KMS-11 (cell line): Measurements from ENCODE around the gene SLC10A1.

Experiments used
- H2AFZ ChIP-seq: fragments of 200-600 bp; sonication (generic); 2 replicates; pipeline ENCODE4 v1.6.1; 2016; ENCODE audit warnings: antibody characterized with exemption, mixed run types, low read depth
- H3K27ac ChIP-seq: fragments of 200-600 bp; sonication (generic); 2 replicates; pipeline ENCODE4 v1.6.1; 2016; ENCODE audit warnings: mild to moderate bottlenecking, mixed run types
- H3K27me3 ChIP-seq: fragments of 200-600 bp; sonication (generic); 2 replicates; pipeline ENCODE4 v1.6.1; 2017; ENCODE audit warnings: mild to moderate bottlenecking, low read depth, mixed run types, moderate library complexity; ENCODE audit not compliant: insufficient read depth
- H3K36me3 ChIP-seq: fragments of 200-600 bp; sonication (generic); 2 replicates; pipeline ENCODE4 v1.6.1; 2017; ENCODE audit warnings: mild to moderate bottlenecking, mixed run types; ENCODE audit not compliant: insufficient read depth
- H3K4me1 ChIP-seq: fragments of 200-600 bp; sonication (generic); 2 replicates; pipeline ENCODE4 v1.6.1; 2016; ENCODE audit warnings: mild to moderate bottlenecking, low read depth, mixed run types; ENCODE audit not compliant: poor library complexity, severe bottlenecking
- H3K4me2 ChIP-seq: fragments of 200-600 bp; sonication (generic); 2 replicates; pipeline ENCODE4 v1.7.0; 2016; ENCODE audit warnings: mild to moderate bottlenecking, mixed run types
- H3K4me3 ChIP-seq: fragments of 200-600 bp; sonication (generic); IDR thresholded peaks from 2 replicates; pipeline ENCODE4 v1.6.1; 2017; ENCODE audit warnings: low read depth, low read length, mixed read lengths; ENCODE audit not compliant: insufficient read depth
- H3K79me2 ChIP-seq: fragments of 200-600 bp; sonication (generic); 2 replicates; pipeline ENCODE4 v1.6.1; 2016; ENCODE audit warnings: low read depth, mixed run types; ENCODE audit not compliant: insufficient read depth
- H3K9ac ChIP-seq: fragments of 200-600 bp; sonication (generic); 2 replicates; pipeline ENCODE4 v1.6.1; 2016; ENCODE audit warnings: mild to moderate bottlenecking, mixed run types
- H4K20me1 ChIP-seq: fragments of 200-600 bp; sonication (generic); 2 replicates; pipeline ENCODE4 v1.6.1; 2016; ENCODE audit warnings: mild to moderate bottlenecking, mixed run types; ENCODE audit not compliant: insufficient read depth
- TF ChIP-seq, protein P1 (sequence below): fragments of 200-600 bp; sonication (generic); conservative IDR thresholded peaks from 2 replicates; pipeline ENCODE4 v1.6.1; 2017; ENCODE audit warnings: low read depth, mild to moderate bottlenecking, antibody characterized with exemption, low read length, moderate library complexity, mixed read lengths

Gene SLC10A1

DNA sequence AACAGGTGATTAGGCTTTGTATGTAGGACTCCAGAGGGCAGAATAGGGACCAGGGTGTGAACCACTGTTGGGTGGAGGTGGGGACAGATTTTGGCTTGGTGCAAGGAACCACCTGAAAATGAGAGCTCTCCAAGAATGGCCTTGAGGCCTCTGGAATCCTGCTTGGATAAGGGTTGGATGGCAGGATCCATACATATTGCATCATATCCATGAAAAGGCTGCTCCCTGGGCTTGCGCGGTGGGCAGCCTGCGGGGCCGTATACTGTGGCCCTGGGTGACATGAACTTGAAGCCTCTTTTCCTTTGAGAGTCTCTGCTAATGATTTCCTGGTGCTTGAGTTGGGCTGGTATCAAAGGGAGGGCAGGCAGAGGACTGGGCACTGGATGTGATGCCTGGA, 1.3 kb upstream of the SLC10A1 start:
- no peak overlapping the region for H3K9ac ChIP-seq
- no peaks in the 10 kb centered on the region for H4K20me1 ChIP-seq
- H3K4me1 ChIP-seq: no peaks in the 10 kb centered on the region
- no peaks in the 10 kb centered on the region for H3K27me3 ChIP-seq
- TF ChIP-seq, protein P1, sequence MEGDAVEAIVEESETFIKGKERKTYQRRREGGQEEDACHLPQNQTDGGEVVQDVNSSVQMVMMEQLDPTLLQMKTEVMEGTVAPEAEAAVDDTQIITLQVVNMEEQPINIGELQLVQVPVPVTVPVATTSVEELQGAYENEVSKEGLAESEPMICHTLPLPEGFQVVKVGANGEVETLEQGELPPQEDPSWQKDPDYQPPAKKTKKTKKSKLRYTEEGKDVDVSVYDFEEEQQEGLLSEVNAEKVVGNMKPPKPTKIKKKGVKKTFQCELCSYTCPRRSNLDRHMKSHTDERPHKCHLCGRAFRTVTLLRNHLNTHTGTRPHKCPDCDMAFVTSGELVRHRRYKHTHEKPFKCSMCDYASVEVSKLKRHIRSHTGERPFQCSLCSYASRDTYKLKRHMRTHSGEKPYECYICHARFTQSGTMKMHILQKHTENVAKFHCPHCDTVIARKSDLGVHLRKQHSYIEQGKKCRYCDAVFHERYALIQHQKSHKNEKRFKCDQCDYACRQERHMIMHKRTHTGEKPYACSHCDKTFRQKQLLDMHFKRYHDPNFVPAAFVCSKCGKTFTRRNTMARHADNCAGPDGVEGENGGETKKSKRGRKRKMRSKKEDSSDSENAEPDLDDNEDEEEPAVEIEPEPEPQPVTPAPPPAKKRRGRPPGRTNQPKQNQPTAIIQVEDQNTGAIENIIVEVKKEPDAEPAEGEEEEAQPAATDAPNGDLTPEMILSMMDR: no peak
- no peaks in the 10 kb centered on the region for H3K36me3 ChIP-seq
- no peak overlapping the region for H2AFZ ChIP-seq
- H3K4me3 ChIP-seq: no peak overlapping the region
- H3K79me2 ChIP-seq: no peaks in the 10 kb centered on the region
- H3K27ac ChIP-seq: no peak overlapping the region
- no peak overlapping the region for H3K4me2 ChIP-seq

DNA sequence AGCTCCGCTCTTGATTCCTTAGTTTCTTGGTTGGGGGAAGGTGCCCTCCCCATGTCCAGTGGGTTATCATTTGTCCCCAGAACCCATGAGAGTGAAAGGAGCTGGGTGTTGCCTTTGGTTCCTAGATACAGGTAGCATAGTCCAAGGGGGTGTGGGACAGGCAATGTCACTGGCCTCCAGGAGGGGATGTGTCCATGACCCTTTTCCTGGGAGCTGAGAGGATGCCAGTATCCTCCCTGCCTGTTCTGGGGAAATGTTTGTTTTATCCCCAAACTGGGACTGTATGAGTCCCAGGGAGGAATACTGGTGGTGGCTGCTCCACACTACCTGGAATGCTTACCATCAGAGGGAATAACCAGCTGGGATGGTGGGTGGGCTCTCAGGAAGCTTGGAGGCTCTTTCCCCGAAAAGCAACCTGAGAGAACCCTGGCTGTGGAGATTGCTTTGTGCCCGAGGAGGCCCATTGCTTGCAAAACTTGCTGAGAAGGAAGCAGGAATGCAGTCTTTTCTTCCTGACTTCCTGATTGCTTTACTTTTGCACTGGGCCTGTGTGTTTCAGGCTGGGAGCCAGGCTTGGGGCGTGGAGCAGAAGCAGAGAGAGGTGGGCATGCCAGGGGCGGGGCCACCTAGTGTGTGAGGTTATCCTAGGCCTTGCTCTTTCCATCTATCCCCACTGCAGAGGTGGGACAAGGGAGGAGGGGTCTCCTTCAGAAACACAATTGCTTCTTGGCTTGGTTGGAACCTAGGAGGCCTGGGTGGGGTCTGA, 715 bp upstream of the SLC10A1 start:
- Histone ChIP-seq H3K27me3 (no peaks in the 10 kb centered on the region), H3K36me3 (no peaks in the 10 kb centered on the region), H3K79me2 (no peaks in the 10 kb centered on the region), H3K27ac (no peak overlapping the region), H3K4me2 (no peak overlapping the region), H4K20me1 (no peaks in the 10 kb centered on the region), H3K4me3 (no peak overlapping the region), H3K9ac (no peak overlapping the region), H3K4me1 (no peaks in the 10 kb centered on the region), H2AFZ (no peak overlapping the region)
- TF ChIP-seq, protein P1: no peak

DNA sequence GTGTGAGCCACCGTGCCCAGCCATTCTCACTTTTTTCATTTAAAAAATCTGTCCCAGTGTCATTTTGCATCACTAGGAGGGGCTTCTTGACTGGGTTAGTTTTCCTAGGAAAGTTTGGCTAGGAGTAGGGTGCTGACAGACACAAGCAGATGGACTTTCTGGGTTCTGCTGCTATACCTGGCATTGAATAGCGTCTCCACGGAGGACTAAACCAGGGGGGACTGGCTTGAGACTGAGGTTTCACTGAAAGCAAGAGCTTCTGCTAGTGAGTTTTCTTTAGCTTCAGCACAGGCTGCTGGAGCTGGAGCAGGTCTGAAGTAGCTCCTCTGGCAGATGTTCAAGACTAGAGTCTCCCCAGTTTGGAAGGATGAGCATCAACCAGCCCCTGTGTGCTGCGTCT, 1.4 kb downstream of the SLC10A1 start:
- TF ChIP-seq, protein P1: no peak
- Histone ChIP-seq H3K36me3 (no peaks in the 10 kb centered on the region), H3K27ac (no peak overlapping the region), H3K4me2 (no peak overlapping the region), H3K9ac (no peak overlapping the region), H3K27me3 (no peaks in the 10 kb centered on the region), H3K4me1 (peaks cover 4% of the 10 kb centered on the region), H3K4me3 (no peak overlapping the region), H4K20me1 (no peaks in the 10 kb centered on the region), H3K79me2 (no peaks in the 10 kb centered on the region), H2AFZ (no peak overlapping the region)

DNA sequence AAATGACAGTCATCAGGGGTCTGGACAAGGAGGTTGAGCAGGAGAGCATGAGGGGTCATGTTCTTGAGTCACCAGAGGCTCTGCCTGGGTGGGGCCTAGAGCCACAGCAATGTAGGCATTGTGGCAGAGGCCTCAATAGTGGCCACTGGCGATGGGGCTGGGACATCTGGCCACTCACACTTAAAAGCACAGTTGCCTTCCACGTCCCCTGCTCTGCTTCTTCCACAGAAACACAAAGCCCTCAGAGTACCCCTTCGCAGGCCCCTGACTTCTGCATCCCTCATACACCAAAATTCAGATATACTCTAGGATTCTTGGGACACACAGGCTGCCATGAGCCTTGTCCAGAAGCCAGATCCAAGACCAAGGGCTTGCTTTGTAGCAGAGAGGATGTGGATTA, 2.2 kb downstream of the SLC10A1 start:
- no peaks in the 10 kb centered on the region for H3K27me3 ChIP-seq
- TF ChIP-seq, protein P1: no peak
- peaks cover 7% of the 10 kb centered on the region for H3K4me1 ChIP-seq
- no peak overlapping the region for H3K9ac ChIP-seq
- no peaks in the 10 kb centered on the region for H4K20me1 ChIP-seq
- no peaks in the 10 kb centered on the region for H3K79me2 ChIP-seq
- no peaks in the 10 kb centered on the region for H3K36me3 ChIP-seq
- no peak overlapping the region for H2AFZ ChIP-seq
- H3K4me2 ChIP-seq: no peak overlapping the region
- H3K4me3 ChIP-seq: no peak overlapping the region
- no peak overlapping the region for H3K27ac ChIP-seq
